ENCODE results near the gene NTHL1. TPM values are rescaled to one million over a fixed set of nuclear protein-coding genes. Genes with fewer than 3 reads are reported as not detected.
A peak's percentile ranks its signal among the peaks of the same experiment; 100 is the strongest.

Gene NTHL1
- total and polyA plus RNA-seq, 9 of the 15 experiments (the other 6 are each of a cell fraction or from before 2014, with no cell fraction given), result 1.1 to 58.8 (median 17.6) TPM

DNA sequence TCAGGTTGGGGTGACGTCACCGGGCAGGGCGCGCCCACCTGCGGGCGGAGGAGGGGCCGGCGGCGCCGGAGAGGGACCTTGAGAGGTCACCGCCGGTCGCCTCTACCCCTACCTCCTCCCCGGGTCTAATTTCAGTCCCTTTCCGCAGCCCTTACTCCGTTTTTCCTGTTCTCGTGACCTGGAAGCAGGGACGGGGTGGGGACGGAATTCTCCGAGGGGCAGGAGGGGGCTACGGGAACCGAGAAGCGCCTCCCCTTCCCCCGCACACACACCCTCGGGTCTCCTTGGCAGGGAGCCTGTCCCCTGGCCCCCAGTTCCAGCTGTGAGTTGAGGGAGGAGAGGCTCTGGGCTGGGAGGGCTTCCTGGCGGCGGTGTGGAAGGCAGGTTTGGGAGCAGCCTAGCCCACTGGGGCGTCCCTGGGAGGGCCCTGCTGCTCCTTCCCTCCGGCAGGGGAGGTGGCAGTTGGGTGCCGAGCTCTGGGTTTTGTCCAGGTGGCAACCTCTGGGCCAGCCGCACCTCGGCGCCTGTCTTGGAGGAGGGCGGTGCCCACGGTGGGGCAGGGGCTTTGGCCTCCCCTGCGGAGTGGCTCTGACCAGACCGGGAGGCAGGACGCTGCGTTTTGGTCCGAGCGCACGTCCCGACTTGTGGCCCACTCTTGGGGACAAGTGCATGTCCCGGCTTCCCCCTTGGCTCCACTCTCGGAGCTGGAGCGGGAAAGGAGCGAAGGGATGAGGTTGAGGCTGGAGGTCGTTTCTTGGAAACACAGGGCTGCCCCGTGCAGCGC lies 57.1 kb downstream of the NTHL1 start (continued):
- TF ChIP-seq, protein P1, sequence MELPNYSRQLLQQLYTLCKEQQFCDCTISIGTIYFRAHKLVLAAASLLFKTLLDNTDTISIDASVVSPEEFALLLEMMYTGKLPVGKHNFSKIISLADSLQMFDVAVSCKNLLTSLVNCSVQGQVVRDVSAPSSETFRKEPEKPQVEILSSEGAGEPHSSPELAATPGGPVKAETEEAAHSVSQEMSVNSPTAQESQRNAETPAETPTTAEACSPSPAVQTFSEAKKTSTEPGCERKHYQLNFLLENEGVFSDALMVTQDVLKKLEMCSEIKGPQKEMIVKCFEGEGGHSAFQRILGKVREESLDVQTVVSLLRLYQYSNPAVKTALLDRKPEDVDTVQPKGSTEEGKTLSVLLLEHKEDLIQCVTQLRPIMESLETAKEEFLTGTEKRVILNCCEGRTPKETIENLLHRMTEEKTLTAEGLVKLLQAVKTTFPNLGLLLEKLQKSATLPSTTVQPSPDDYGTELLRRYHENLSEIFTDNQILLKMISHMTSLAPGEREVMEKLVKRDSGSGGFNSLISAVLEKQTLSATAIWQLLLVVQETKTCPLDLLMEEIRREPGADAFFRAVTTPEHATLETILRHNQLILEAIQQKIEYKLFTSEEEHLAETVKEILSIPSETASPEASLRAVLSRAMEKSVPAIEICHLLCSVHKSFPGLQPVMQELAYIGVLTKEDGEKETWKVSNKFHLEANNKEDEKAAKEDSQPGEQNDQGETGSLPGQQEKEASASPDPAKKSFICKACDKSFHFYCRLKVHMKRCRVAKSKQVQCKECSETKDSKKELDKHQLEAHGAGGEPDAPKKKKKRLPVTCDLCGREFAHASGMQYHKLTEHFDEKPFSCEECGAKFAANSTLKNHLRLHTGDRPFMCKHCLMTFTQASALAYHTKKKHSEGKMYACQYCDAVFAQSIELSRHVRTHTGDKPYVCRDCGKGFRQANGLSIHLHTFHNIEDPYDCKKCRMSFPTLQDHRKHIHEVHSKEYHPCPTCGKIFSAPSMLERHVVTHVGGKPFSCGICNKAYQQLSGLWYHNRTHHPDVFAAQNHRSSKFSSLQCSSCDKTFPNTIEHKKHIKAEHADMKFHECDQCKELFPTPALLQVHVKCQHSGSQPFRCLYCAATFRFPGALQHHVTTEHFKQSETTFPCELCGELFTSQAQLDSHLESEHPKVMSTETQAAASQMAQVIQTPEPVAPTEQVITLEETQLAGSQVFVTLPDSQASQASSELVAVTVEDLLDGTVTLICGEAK (IDR thresholded peaks at IDR 0.05), result 0 out of 2 replicates have a peak, but pooled peaks have one; percentile 23
- TF ChIP-seq, protein P1 (CRISPR knock-in tag; IDR thresholded peaks at IDR 0.05), result no peak
- TF ChIP-seq XRCC3 (IDR thresholded peaks at IDR 0.05), result no peak
- TF ChIP-seq SMAD3 (CRISPR knock-in tag; conservative IDR thresholded peaks at IDR 0.05), result no peak
- no peak for TF ChIP-seq PURB (CRISPR knock-in tag; IDR thresholded peaks at IDR 0.05; ENCODE audit: low read depth)
- peak; percentile 96 for TF ChIP-seq ATF7 (IDR thresholded peaks at IDR 0.05)
- no peak for TF ChIP-seq FOXA3 (CRISPR knock-in tag; conservative IDR thresholded peaks at IDR 0.05 in 1 of 2, IDR thresholded peaks at IDR 0.05 in 1 of 2)
- no peak for TF ChIP-seq RBM15 (IDR thresholded peaks at IDR 0.05; ENCODE audit: insufficient read depth, low read length)
- peak; percentile 60 for TF ChIP-seq GABPB1 (CRISPR knock-in tag; IDR thresholded peaks at IDR 0.05)
- peak; percentile 47 for TF ChIP-seq EGR1 (conservative IDR thresholded peaks at IDR 0.05)
- TF ChIP-seq GABPA (tag; conservative IDR thresholded peaks at IDR 0.05; ENCODE audit: low read depth), result no peak
- TF ChIP-seq ZBTB1 (CRISPR knock-in tag; IDR thresholded peaks at IDR 0.05; ENCODE audit: borderline replicate concordance, low read depth), result 0 out of 2 replicates have a peak, but pooled peaks have one; percentile 49
- TF ChIP-seq POLR2G (IDR thresholded peaks at IDR 0.05; ENCODE audit: low read depth, low read length), result peak; percentile 20; the same call in 1 of the 2 replicates
- 0 out of 2 replicates have a peak, but pooled peaks have one; percentile 42 for TF ChIP-seq TGIF2 (CRISPR knock-in tag; IDR thresholded peaks at IDR 0.05)
- TF ChIP-seq ZNF197 (CRISPR knock-in tag; IDR thresholded peaks at IDR 0.05; ENCODE audit: low read depth), result no peak

All from K562 (cell line).